Smooth muscle cell (in vitro differentiated cells): ENCODE measurements around the gene FNBP1L. TPM values are rescaled to one million over a fixed set of nuclear protein-coding genes. Genes with fewer than 3 reads are reported as not detected.
"Not testable (repeated sequence)": the region's sequence is repeated elsewhere in the genome, so short reads cannot be mapped to it uniquely, and the experiment has no call there.

Experiments
- DNase-seq: peaks from one replicate; lab custom pipeline; 2025; ENCODE audit not compliant: unreplicated experiment; lab: John Stamatoyannopoulos, UW
- H2AFZ ChIP-seq: fragments of 200-600 bp; sonication (generic); 2 replicates; pipeline ENCODE4 v1.6.0; 2016; ENCODE audit warnings: antibody characterized with exemption, low read depth, mild to moderate bottlenecking
- H3F3A ChIP-seq: fragments of 200-600 bp; sonication (generic); 2 replicates; pipeline ENCODE4 v1.6.0; 2017; ENCODE audit warnings: antibody characterized with exemption, low read depth
- H3K27ac ChIP-seq: fragments of 200-600 bp; sonication (generic); 2 replicates; pipeline ENCODE4 v1.5.1; 2016; ENCODE audit warnings: low read depth, mild to moderate bottlenecking
- H3K27me3 ChIP-seq: fragments of 200-600 bp; sonication (generic); 2 replicates; pipeline ENCODE4 v1.6.1; 2016; ENCODE audit warnings: low read depth, mild to moderate bottlenecking
- H3K36me3 ChIP-seq: fragments of 200-600 bp; sonication (generic); 2 replicates; pipeline ENCODE4 v1.5.1; 2016; ENCODE audit warnings: low read depth
- H3K4me1 ChIP-seq: fragments of 200-600 bp; sonication (generic); 2 replicates; pipeline ENCODE4 v1.5.1; 2016; ENCODE audit warnings: low read depth
- H3K4me2 ChIP-seq: fragments of 200-600 bp; sonication (generic); 2 replicates; pipeline ENCODE4 v1.6.0; 2016; ENCODE audit warnings: mild to moderate bottlenecking
- H3K4me3 ChIP-seq: fragments of 200-600 bp; sonication (generic); 2 replicates; pipeline ENCODE4 v1.5.1; 2016; ENCODE audit warnings: mild to moderate bottlenecking
- H3K79me2 ChIP-seq: fragments of 200-600 bp; sonication (generic); 2 replicates; pipeline ENCODE4 v1.6.0; 2016; ENCODE audit warnings: low read depth, mild to moderate bottlenecking
- H3K9ac ChIP-seq: fragments of 200-600 bp; sonication (generic); 2 replicates; pipeline ENCODE4 v1.6.0; 2016; ENCODE audit warnings: low read depth
- H3K9me3 ChIP-seq: fragments of 200-600 bp; sonication (generic); replicated peaks from 2 replicates; pipeline ENCODE4 v1.5.1; 2016; ENCODE audit warnings: low read depth
- H4K20me1 ChIP-seq: fragments of 200-600 bp; sonication (generic); 2 replicates; pipeline ENCODE4 v1.6.0; 2016; ENCODE audit warnings: low read depth
- CTCF ChIP-seq: fragments of 200-600 bp; sonication (generic); IDR thresholded peaks from 2 replicates; pipeline ENCODE4 v1.5.1; 2017; ENCODE audit warnings: borderline replicate concordance, mild to moderate bottlenecking, antibody characterized with exemption; ENCODE audit not compliant: insufficient read depth, poor library complexity, severe bottlenecking
- WGBS: methylation state at CpG from one replicate; pipeline ENCODE4 v1.1.7; 2016; ENCODE audit warnings: low lambda C conversion rate; 5-methylcytosine and 5-hydroxymethylcytosine counted together
- polyA plus RNA-seq: library from polyadenylated mRNA; unstranded; fragments of >200 nt; fragmentation: Nextera tagmentation; extraction: Ambion mirVana; gene quantifications from 2 replicates; pipeline ENCODE4 v1.2.1, GENCODE V29; 2016
- total RNA-seq: library from RNA; depleted of rRNA; stranded (reverse); fragments of >200 nt; gene quantifications from 2 replicates; pipeline ENCODE4 v1.2.3, GENCODE V29; 2014

Gene FNBP1L
- total and polyA plus RNA-seq, 2 experiments from 2014 or later = 18.7 to 60.4 TPM

GRCh38 chr1:93463960-93464359, 16.0 kb downstream of the FNBP1L start:
- no peak for TF ChIP-seq CTCF
- no peak for DNase-seq
- no peaks in the 10 kb centered on the region for H3F3A ChIP-seq

GRCh38 chr1:93465371-93466082, 17.6 kb downstream of the FNBP1L start:
- H3K9ac ChIP-seq, H3F3A ChIP-seq, H3K27me3 ChIP-seq, H3K9me3 ChIP-seq, H3K27ac ChIP-seq, H3K4me3 ChIP-seq, DNase-seq, H2AFZ ChIP-seq, H3K36me3 ChIP-seq, H3K4me1 ChIP-seq, H3K4me2 ChIP-seq: not testable (repeated sequence)
- H4K20me1 ChIP-seq = peaks cover 77% of the 10 kb centered on the region
- H3K79me2 ChIP-seq = peaks cover 99% of the 10 kb centered on the region
- 80% methylated on average over 6 of the region's 6 CpGs for WGBS

More at GRCh38 chr1:93463960-93464359, 16.0 kb downstream of the FNBP1L start:
- Histone ChIP-seq H3K36me3 (no peaks in the 10 kb centered on the region), H3K9ac (no peak overlapping the region), H3K27ac (no peak overlapping the region), H3K9me3 (no peaks in the 10 kb centered on the region), H3K79me2 (peaks cover 99% of the 10 kb centered on the region), H3K4me1 (no peaks in the 10 kb centered on the region), H3K27me3 (no peaks in the 10 kb centered on the region), H4K20me1 (peaks cover 78% of the 10 kb centered on the region), H2AFZ (no peak overlapping the region), H3K4me2 (no peak overlapping the region), H3K4me3 (no peak overlapping the region)
- WGBS = 100% methylated on average over 1 of the region's 1 CpG

GRCh38 chr1:93467606-93468005, 19.7 kb downstream of the FNBP1L start:
- Histone ChIP-seq H3K27ac (no peak overlapping the region), H3K27me3 (no peaks in the 10 kb centered on the region), H3K4me1 (peaks cover 5% of the 10 kb centered on the region), H3F3A (no peaks in the 10 kb centered on the region), H3K79me2 (peaks cover 98% of the 10 kb centered on the region), H2AFZ (no peak overlapping the region), H3K36me3 (no peaks in the 10 kb centered on the region), H3K4me3 (no peak overlapping the region), H3K4me2 (no peak overlapping the region), H4K20me1 (peaks cover 78% of the 10 kb centered on the region), H3K9ac (no peak overlapping the region), H3K9me3 (no peaks in the 10 kb centered on the region)
- no peak for DNase-seq
- TF ChIP-seq CTCF = no peak
- 96% methylated on average over 4 of the region's 4 CpGs for WGBS

- Histone ChIP-seq H3F3A (peaks cover 6% of the 10 kb centered on the region), H3K4me1 (peaks cover 5% of the 10 kb centered on the region), H3K36me3 (no peaks in the 10 kb centered on the region), H3K27me3 (no peaks in the 10 kb centered on the region), H3K27ac (no peak overlapping the region), H3K79me2 (peaks cover 98% of the 10 kb centered on the region), H2AFZ (no peak overlapping the region), H4K20me1 (peaks cover 78% of the 10 kb centered on the region), H3K9ac (no peak overlapping the region), H3K9me3 (no peaks in the 10 kb centered on the region), H3K4me2 (no peak overlapping the region), H3K4me3 (no peak overlapping the region)
- no peak for DNase-seq
- TF ChIP-seq CTCF = no peak
- WGBS = 96% methylated on average over 3 of the region's 3 CpGs
These were observed 20.7 kb downstream of the FNBP1L start for GRCh38 chr1:93468662-93469061.

DNA sequence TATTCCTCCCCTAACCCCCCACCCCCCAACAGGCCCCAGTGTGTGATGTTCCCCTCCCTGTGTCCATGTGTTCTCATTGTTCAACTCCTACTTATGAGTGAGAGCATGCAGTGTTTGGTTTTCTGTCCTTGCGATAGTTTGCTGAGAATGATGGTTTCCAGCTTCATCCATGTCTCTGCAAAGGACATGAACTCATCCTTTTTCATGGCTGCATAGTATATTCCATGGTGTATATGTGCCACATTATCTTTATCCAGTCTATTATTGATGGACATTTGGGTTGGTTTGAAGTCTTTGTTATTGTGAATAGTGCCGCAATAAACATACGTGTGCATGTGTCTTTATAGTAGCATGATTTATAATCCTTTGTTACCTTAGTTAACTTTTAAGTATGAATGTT, 21.3 kb downstream of the FNBP1L start:
- not testable (repeated sequence) for H3K9me3 ChIP-seq, H3F3A ChIP-seq, DNase-seq, H3K4me3 ChIP-seq, H3K36me3 ChIP-seq, H3K27me3 ChIP-seq, H3K27ac ChIP-seq, H3K4me1 ChIP-seq, H2AFZ ChIP-seq, H3K9ac ChIP-seq, H3K4me2 ChIP-seq
- Histone ChIP-seq H4K20me1 (peaks cover 78% of the 10 kb centered on the region), H3K79me2 (peaks cover 98% of the 10 kb centered on the region)
- over 99% methylated on average over 3 of the region's 3 CpGs for WGBS
